Ishikawa (cell line): ENCODE results near the gene INPP5E.

Source experiments
- CEBPB ChIP-seq: IDR thresholded peaks from 2 replicates; pipeline ENCODE4 v1.6.1; 2012
- CREB1 ChIP-seq: IDR thresholded peaks from 2 replicates; pipeline ENCODE4 v1.6.1; 2012; ENCODE audit warnings: low read depth
- EGR1 ChIP-seq: IDR thresholded peaks from 2 replicates; pipeline ENCODE4 v1.6.1; 2012
- EP300 ChIP-seq: IDR thresholded peaks from 2 replicates; pipeline ENCODE4 v1.6.1; 2012; ENCODE audit warnings: borderline replicate concordance
- FOXM1 ChIP-seq: IDR thresholded peaks from 2 replicates; pipeline ENCODE4 v1.6.1; 2012; ENCODE audit warnings: low read depth, borderline replicate concordance
- MAX ChIP-seq: IDR thresholded peaks from 2 replicates; pipeline ENCODE4 v1.6.1; 2012
- NFIC ChIP-seq: IDR thresholded peaks from 2 replicates; pipeline ENCODE4 v1.6.1; 2012
- RAD21 ChIP-seq: IDR thresholded peaks from 2 replicates; pipeline ENCODE4 v1.6.1; 2012; ENCODE audit warnings: low read depth
- REST ChIP-seq: IDR thresholded peaks from 2 replicates; pipeline ENCODE4 v1.6.1; 2012; ENCODE audit warnings: low read depth, mild to moderate bottlenecking
- TAF1 ChIP-seq: IDR thresholded peaks from 2 replicates; pipeline ENCODE4 v1.6.1; 2012; ENCODE audit warnings: low read depth, mild to moderate bottlenecking
- TEAD4 ChIP-seq: IDR thresholded peaks from 2 replicates; pipeline ENCODE4 v1.6.1; 2012
- USF1 ChIP-seq: IDR thresholded peaks from 2 replicates; pipeline ENCODE4 v1.6.1; 2012
- YY1 ChIP-seq: IDR thresholded peaks from 2 replicates; pipeline ENCODE4 v1.6.1; 2012; ENCODE audit warnings: low read depth

- TF ChIP-seq MAX: no peak
- TF ChIP-seq YY1: no peak
- TF ChIP-seq TAF1: no peak
- TF ChIP-seq EP300: no peak
- no peak for TF ChIP-seq RAD21
- no peak for TF ChIP-seq FOXM1
- TF ChIP-seq REST: no peak
- TF ChIP-seq CEBPB: no peak
- no peak for TF ChIP-seq CREB1
- TF ChIP-seq NFIC: no peak
- no peak for TF ChIP-seq EGR1
- no peak for TF ChIP-seq USF1
- no peak for TF ChIP-seq TEAD4
These were observed 1.6 kb upstream of the INPP5E start for GRCh38 chr9:136441191-136441680.
